Left kidney (tissue), 2 donors: ENCODE measurements around the gene SUPT5H. TPM values are rescaled to one million over a fixed set of nuclear protein-coding genes. Genes with fewer than 3 reads are reported as not detected.

Source experiments
- DNase-seq: peaks from one replicate; pipeline ENCODE4 v3.0.0-alpha.2; 2013
- polyA plus RNA-seq: library from polyadenylated mRNA; unstranded; fragments of 120-200 nt; gene quantifications from one replicate; pipeline ENCODE4 v1.2.1, GENCODE V29; 2013; ENCODE audit not compliant: insufficient read length

The SUPT5H gene
- polyA plus RNA-seq, 1 donor = 150 TPM

GRCh38 chr19:39518975-39519374 is 73.6 kb downstream of the SUPT5H start:
- no peak for DNase-seq

- DNase-seq = no peak
Observed at GRCh38 chr19:39520541-39521484, 75.4 kb downstream of the SUPT5H start.

GRCh38 chr19:39524495-39524894 is 79.1 kb downstream of the SUPT5H start:
- no peak for DNase-seq

GRCh38 chr19:39525205-39525604 is 79.8 kb downstream of the SUPT5H start:
- DNase-seq = no peak

Other genes starting within 250 kb of the SUPT5H start
- 1.6 TPM for gene NCCRP1, start 248.6 kb upstream of the SUPT5H start, polyA plus RNA-seq
- not detected for gene SYCN, start 241.3 kb upstream of the SUPT5H start, polyA plus RNA-seq
- gene IFNL3, start 200.6 kb upstream of the SUPT5H start, polyA plus RNA-seq = not detected
- gene IFNL4, start 196.7 kb upstream of the SUPT5H start, polyA plus RNA-seq = not detected
- gene IFNL2, start 177.2 kb upstream of the SUPT5H start, polyA plus RNA-seq = not detected
- gene IFNL1, start 149.2 kb upstream of the SUPT5H start, polyA plus RNA-seq = not detected
- 1.2 TPM for gene LRFN1, start 124.7 kb upstream of the SUPT5H start, polyA plus RNA-seq
- 21.6 TPM for gene GMFG, start 109.5 kb upstream of the SUPT5H start, polyA plus RNA-seq
- 112 TPM for gene SAMD4B, start 103.2 kb upstream of the SUPT5H start, polyA plus RNA-seq
- gene PAF1, start 54.5 kb upstream of the SUPT5H start, polyA plus RNA-seq = 69.4 TPM
- gene MED29, start 54.2 kb upstream of the SUPT5H start, polyA plus RNA-seq = 36.3 TPM
- 31.9 TPM for gene ZFP36, start 38.7 kb upstream of the SUPT5H start, polyA plus RNA-seq
- gene PLEKHG2, start 32.9 kb upstream of the SUPT5H start, polyA plus RNA-seq = 118 TPM
- 1,072 TPM for gene RPS16, start 9.6 kb upstream of the SUPT5H start, polyA plus RNA-seq
- gene TIMM50, start 35.3 kb downstream of the SUPT5H start, polyA plus RNA-seq = 91.5 TPM
- gene DLL3, start 53.4 kb downstream of the SUPT5H start, polyA plus RNA-seq = 0.70 TPM
- gene SELENOV, start 69.6 kb downstream of the SUPT5H start, polyA plus RNA-seq = 10.1 TPM
- gene EID2B, start 87.3 kb downstream of the SUPT5H start, polyA plus RNA-seq = 5.8 TPM
- gene EID2, start 94.6 kb downstream of the SUPT5H start, polyA plus RNA-seq = 21.3 TPM
- gene LGALS13, start 156.9 kb downstream of the SUPT5H start, polyA plus RNA-seq = not detected
- not detected for gene LGALS16, start 210.3 kb downstream of the SUPT5H start, polyA plus RNA-seq